Effector memory CD4-positive, alpha-beta T cell (primary cell): ENCODE results near the gene MAZ.
A peak's percentile ranks its signal among the peaks of the same experiment; 100 is the strongest.
"Not testable (repeated sequence)": the region's sequence is repeated elsewhere in the genome, so short reads cannot be mapped to it uniquely, and the experiment has no call there.

Experiments used
- DNase-seq, 3 donors: peaks; one replicate each; pipeline ENCODE4 v3.0.0-alpha.2; 2020
- H3K27ac ChIP-seq: 2 replicates; pipeline ENCODE4 v1.7.0; 2013; ENCODE audit warnings: mild to moderate bottlenecking, low read length, moderate library complexity; ENCODE audit not compliant: insufficient read depth, poor library complexity, severe bottlenecking
- H3K27me3 ChIP-seq: replicated peaks from 2 replicates; pipeline ENCODE4 v1.7.0; 2013; ENCODE audit warnings: mild to moderate bottlenecking, low read length; ENCODE audit not compliant: insufficient read depth, control insufficient read depth, poor library complexity, severe bottlenecking
- H3K36me3 ChIP-seq: 2 replicates; pipeline ENCODE4 v1.7.0; 2013; ENCODE audit warnings: mild to moderate bottlenecking, low read length, moderate library complexity; ENCODE audit not compliant: control insufficient read depth, insufficient read depth
- H3K4me1 ChIP-seq: 2 replicates; pipeline ENCODE4 v1.7.0; 2013; ENCODE audit warnings: low read length, mild to moderate bottlenecking; ENCODE audit not compliant: control insufficient read depth, insufficient read depth, poor library complexity, severe bottlenecking
- H3K4me3 ChIP-seq: 2 replicates; pipeline ENCODE4 v1.7.0; 2013; ENCODE audit warnings: low read length, low read depth, mild to moderate bottlenecking; ENCODE audit not compliant: insufficient read depth, poor library complexity, severe bottlenecking
- H3K9me3 ChIP-seq: 2 replicates; pipeline ENCODE4 v1.7.0; 2013; ENCODE audit warnings: mild to moderate bottlenecking, low read length, moderate library complexity; ENCODE audit not compliant: control insufficient read depth

MAZ gene

DNA sequence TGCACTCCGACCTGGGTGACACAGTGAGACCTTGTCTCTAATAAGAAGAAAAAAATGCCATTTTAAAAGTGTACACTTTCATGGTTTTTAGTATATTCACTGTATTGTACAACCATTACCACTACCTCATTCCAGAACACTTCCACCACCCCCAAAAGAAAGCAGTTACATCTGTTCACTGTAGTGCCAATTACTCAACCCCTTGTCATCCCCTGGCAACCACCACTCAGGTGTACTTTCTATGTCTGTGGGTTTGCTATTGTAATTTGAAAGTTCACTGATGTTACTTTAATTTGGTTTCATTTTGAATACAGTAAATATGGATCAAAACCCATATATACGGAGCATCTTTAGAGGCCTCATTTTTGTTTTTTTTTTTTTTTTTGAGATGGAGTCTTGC, 22.2 kb upstream of the MAZ start:
- Histone ChIP-seq H3K27me3 (no peaks in the 10 kb centered on the region), H3K9me3 (no peaks in the 10 kb centered on the region), H3K4me1 (peaks cover 5% of the 10 kb centered on the region), H3K27ac (no peak overlapping the region), H3K4me3 (no peak overlapping the region), H3K36me3 (no peaks in the 10 kb centered on the region)
- DNase-seq: no peak

DNA sequence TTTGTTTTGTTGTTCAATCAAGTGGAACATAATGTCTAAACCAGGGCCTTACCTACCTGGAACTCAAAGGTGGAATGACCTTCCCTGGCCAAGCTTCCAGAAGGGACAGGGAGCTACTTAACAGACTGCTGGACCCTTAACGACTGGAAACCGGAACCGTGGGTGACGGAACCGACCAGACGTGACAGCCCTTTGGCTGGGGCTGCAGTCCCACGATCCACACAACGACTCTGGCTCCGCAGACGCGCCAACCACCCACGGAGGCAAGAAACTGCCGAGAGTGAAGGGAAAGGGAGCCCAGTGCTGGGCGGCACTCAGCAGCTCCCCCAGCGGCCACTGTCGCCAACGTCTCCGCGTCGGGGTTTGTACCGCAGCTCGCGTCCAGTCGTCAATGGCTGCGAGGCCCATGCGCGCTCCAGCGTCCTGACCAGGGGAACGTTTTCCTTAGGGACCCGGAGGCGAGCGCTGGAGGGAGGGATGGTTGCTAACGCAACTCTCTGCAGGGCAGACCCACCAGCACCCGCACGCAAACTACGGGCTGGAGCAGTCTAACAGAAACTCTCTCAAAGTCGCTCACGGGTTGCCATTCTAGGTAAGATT, 21.3 kb upstream of the MAZ start:
- DNase-seq: peak; percentile 47 to 56 (median 51)
- H3K4me3 ChIP-seq: no peak overlapping the region
- H3K27me3 ChIP-seq: no peaks in the 10 kb centered on the region
- H3K36me3 ChIP-seq: no peaks in the 10 kb centered on the region
- H3K9me3 ChIP-seq: no peaks in the 10 kb centered on the region
- no peak overlapping the region for H3K27ac ChIP-seq
- peaks cover 10% of the 10 kb centered on the region for H3K4me1 ChIP-seq

DNA sequence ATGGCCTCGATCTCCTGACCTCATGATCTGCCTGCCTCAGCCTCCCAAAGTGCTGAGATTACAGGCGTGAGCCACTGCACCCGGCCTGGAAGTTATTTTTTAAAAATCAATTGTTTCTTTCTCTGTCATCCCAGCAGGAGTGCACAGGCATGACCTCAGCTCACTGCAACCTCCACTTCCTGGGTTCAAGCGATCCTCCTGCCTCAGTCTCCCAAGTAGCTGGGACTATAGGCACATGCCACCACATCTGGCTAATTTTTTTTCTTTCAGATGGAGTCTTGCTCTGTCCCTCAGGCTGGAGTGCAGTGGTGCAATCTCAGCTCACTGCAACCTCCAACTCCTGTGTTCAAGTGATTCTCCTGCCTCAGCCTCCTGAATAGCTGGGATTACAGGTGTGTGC, 19.2 kb upstream of the MAZ start:
- DNase-seq, H3K4me3 ChIP-seq, H3K27me3 ChIP-seq, H3K9me3 ChIP-seq, H3K36me3 ChIP-seq, H3K27ac ChIP-seq: not testable (repeated sequence)
- H3K4me1 ChIP-seq: peaks cover 21% of the 10 kb centered on the region

DNA sequence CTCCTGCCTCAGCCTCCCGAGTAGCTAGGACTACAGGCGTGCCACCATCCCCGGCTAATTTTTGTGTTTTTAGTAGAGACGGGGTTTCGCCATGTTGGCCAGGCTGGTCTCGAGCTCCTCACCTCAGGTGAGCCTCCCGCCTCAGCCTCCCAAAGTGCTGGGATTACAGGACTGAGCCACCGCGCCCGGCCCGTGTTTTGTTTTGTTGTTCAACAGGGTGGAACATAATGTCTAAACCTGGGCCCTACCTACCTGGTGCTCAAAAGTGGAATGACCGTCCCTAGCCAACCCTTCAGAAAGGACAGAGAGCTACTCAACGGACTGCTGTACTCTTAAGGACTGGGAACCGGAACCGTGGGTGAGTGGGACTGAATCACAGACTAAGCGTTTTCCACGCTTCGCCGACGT, 16.6 kb upstream of the MAZ start:
- DNase-seq: no peak
- Histone ChIP-seq H3K36me3 (no peaks in the 10 kb centered on the region), H3K4me1 (peaks cover 27% of the 10 kb centered on the region), H3K9me3 (no peaks in the 10 kb centered on the region), H3K27ac (peak overlapping the region; percentile 83), H3K4me3 (peak overlapping the region; percentile 49), H3K27me3 (no peaks in the 10 kb centered on the region)

DNA sequence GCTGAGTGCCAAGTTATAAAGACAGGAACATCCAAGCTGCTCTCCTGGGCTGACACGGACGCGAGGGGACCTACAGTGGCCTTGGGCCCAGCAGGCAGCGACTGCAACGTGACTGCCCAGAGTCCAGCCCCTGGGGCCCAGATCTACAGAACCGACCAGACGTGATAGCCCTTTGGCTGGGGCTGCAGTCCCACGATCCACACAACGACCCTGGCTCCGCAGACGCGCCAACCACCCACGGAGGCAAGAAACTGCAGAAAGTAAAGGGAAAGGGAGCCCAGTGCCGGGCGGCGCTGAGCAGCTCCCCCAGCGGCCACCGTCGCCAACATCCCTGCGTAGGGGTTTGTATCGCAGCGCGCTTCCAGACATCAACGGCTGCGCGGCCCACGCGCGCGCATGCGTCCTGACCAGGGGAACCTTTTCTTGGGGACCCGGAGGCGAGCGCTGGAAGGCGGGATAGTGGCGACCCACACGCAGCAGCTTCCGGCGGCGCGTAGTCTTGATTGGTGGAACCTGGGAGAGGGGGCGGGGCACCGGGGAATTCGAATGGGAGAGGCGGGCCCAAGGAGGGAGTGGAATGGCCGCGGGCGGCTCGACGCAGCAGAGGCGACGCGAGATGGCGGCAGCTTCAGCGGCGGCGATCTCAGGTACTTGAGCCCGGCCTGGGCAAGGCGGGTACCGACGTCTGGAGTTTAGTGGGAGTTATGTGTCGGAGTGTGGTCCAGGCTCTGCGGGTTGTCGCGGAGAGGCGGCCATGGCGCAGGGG, 16.0 kb upstream of the MAZ start, which contains the start of gene KIF22:
TSS of gene KIF22 (plus strand) at position 569 of the 766 bp plus-strand sequence. CDS start at position 578, 9 bp downstream.
- Histone ChIP-seq H3K9me3 (no peaks in the 10 kb centered on the region), H3K27me3 (no peaks in the 10 kb centered on the region), H3K4me3 (peak within 1 kb of the TSS; percentile 97), H3K27ac (peak within 1 kb of the TSS; percentile 83), H3K36me3 (no peaks in the 10 kb centered on the region), H3K4me1 (peaks cover 24% of the 10 kb centered on the region)
- peak; percentile 99 to 100 (median 99) for DNase-seq

DNA sequence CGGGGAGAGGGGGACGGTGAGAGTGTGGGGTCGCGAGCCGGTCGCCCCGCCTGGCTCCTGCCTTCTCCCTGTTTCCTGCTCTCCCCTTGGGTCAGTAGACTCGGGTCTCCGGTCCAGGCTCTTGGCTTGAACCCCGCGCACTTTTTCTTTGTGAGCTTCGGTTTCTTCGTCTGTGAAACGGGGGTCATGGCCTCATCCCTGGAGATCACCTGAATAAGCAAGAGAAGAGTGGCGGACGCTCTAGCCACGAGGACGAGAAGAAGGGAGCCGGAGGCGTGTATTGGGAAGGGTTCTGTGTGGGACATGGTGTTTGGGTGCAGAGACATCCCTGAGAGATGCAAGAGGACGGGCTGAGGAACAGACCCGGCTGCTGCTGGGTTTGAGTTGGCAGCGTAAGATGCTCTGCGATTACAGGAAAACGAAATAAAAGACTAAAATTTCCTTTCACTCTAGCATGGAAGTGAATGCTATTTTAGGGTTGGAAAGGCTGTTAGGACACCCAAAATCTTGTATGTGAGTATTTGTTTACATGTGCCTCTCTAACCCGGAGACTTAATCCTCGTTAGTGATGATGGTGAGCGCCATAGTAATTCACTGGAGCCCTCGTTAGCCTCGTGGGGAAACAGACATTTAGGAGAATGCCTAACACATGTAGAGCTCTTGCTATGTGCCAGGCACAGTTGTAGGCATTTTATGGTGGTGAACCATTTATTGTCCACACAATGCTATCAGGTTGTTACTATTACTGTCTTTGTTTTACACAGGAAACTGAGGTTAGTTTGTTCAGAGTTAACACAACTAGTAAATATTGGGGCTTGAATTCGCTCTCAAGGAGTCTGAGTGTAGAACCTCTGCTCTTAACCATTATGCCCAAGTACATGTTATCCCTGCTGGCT, 15.1 kb upstream of the MAZ start:
- no peaks in the 10 kb centered on the region for H3K9me3 ChIP-seq
- H3K4me1 ChIP-seq: peaks cover 21% of the 10 kb centered on the region
- peak overlapping the region; percentile 72 for H3K27ac ChIP-seq
- H3K36me3 ChIP-seq: peaks cover under 1% of the 10 kb centered on the region
- H3K4me3 ChIP-seq: peak overlapping the region; percentile 97
- no peaks in the 10 kb centered on the region for H3K27me3 ChIP-seq
- no peak for DNase-seq

DNA sequence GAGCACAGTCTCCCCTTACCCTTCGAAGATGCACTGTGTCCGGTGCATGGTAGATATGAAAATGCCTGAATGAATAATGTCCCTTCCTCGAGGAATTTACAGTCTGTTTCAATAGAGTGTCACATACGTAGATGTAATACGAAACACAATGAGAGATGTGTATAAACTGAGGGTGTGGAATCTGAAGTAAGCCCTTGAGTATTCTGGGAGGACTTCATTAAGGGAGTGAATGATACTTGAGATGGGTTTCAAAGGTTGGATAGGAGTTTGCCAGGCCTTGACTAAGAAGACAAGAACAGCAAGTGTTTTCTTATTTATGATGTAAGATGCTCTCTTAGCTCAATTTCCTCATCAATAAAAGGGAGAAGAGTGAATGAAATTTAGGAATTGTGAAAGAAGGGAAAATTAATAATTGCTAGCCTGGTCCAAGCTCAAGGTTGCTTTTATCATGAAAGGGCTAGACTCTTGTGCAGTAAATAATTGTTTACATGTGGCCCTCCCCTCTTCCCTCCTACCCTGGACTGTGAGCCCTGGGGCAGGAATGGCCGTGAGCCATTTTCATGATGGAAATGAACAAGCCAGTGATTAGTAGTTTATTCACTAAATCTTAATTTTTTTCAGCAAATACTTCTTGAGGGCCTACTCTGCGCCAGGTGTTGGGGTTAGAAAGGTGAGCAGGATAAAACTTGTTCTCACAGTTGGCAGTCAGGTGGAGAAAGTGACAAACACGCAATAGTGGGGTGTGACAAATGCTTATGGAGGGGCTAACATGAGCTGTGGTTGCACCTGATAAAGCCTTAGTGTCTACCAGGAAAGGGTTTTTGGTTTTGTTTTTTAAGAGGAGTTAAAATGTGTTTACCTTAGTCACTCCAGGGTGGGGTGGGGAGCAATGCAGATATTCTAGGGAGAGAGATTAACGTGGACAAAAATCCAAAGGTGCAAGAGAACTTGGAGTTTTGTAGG, 14.2 kb upstream of the MAZ start:
- Histone ChIP-seq H3K4me1 (peaks cover 21% of the 10 kb centered on the region), H3K27me3 (no peaks in the 10 kb centered on the region), H3K4me3 (peak overlapping the region; percentile 97), H3K9me3 (no peaks in the 10 kb centered on the region), H3K27ac (peak overlapping the region; percentile 72), H3K36me3 (peaks cover 10% of the 10 kb centered on the region)
- no peak for DNase-seq

DNA sequence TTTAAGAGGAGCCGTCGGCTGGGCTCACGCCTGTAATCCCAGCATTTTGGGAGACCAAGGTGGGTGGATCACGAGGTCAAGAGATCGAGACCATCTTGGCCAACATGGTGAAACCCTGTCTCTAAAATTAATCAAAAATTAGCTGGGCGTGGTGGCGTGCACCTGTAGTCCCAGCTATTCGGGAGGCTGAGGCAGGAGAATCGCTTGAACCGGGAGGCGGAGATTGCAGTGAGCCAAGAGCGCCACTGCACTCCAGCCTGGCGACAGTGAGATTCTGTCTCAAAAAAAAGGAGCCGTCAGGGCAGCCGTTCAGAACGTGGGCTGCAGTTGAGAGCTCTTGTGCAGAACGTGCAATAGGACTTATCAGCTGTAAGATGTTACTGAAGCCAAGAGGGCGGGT, 13.2 kb upstream of the MAZ start:
- peaks cover 21% of the 10 kb centered on the region for H3K4me1 ChIP-seq
- not testable (repeated sequence) for H3K27ac ChIP-seq, H3K27me3 ChIP-seq, DNase-seq, H3K9me3 ChIP-seq, H3K4me3 ChIP-seq
- peaks cover 20% of the 10 kb centered on the region for H3K36me3 ChIP-seq

DNA sequence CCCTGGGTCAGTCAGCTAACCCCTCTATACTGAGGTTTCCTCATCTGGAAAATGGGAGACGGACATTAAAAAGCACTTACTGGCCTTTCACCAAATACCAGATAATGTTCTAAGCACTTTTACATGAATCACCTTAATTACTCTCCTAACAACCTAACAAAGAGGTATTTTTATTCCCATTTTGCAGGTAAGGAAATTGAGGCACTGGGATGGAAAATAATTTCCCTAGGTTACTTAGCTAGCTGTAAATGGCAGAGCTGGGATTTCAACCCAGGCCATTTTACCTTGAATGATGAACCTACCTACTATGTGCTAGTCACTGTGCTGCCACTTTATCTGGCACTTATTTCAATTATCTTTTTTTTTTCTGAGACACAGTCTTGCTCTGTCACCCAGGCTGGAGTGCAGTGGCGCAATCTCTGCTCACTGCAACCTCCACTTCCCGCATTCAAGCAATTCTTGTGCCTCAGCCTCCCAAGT, 12.1 kb upstream of the MAZ start:
- peaks cover 31% of the 10 kb centered on the region for H3K36me3 ChIP-seq
- DNase-seq: no peak
- H3K4me3 ChIP-seq: no peak overlapping the region
- H3K4me1 ChIP-seq: peaks cover 21% of the 10 kb centered on the region
- no peaks in the 10 kb centered on the region for H3K27me3 ChIP-seq
- H3K9me3 ChIP-seq: no peaks in the 10 kb centered on the region
- no peak overlapping the region for H3K27ac ChIP-seq
